ENCODE measurements around the gene OR51M1.
A peak's percentile ranks its signal among the peaks of the same experiment; 100 is the strongest.

The OR51M1 gene

DNA sequence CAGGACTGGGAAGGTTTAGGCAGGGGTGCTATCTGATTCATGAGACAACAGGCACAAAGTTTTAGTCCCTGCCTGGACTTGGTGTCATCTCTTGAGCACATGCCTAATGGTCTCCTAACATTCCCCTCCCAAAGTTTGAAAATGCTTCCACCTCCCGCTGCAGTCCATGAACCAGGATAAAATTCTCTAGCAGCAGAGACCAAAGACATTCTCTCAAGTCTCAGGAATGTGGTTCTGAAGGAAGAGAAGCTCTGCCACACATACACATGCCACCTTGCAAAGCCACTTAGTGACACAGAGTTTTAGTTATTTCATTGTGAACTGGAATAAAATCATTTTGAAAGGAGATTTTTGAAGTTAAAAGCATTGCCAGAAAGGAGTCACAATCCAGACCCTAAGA, 16.8 kb upstream of the OR51M1 start:
- TF ChIP-seq, protein P1, sequence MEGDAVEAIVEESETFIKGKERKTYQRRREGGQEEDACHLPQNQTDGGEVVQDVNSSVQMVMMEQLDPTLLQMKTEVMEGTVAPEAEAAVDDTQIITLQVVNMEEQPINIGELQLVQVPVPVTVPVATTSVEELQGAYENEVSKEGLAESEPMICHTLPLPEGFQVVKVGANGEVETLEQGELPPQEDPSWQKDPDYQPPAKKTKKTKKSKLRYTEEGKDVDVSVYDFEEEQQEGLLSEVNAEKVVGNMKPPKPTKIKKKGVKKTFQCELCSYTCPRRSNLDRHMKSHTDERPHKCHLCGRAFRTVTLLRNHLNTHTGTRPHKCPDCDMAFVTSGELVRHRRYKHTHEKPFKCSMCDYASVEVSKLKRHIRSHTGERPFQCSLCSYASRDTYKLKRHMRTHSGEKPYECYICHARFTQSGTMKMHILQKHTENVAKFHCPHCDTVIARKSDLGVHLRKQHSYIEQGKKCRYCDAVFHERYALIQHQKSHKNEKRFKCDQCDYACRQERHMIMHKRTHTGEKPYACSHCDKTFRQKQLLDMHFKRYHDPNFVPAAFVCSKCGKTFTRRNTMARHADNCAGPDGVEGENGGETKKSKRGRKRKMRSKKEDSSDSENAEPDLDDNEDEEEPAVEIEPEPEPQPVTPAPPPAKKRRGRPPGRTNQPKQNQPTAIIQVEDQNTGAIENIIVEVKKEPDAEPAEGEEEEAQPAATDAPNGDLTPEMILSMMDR (IDR thresholded peaks at IDR 0.05; ENCODE audit: extremely low read depth, missing control alignments): no peak
- DNase-seq (ENCODE audit: low spot score): no peak

DNA sequence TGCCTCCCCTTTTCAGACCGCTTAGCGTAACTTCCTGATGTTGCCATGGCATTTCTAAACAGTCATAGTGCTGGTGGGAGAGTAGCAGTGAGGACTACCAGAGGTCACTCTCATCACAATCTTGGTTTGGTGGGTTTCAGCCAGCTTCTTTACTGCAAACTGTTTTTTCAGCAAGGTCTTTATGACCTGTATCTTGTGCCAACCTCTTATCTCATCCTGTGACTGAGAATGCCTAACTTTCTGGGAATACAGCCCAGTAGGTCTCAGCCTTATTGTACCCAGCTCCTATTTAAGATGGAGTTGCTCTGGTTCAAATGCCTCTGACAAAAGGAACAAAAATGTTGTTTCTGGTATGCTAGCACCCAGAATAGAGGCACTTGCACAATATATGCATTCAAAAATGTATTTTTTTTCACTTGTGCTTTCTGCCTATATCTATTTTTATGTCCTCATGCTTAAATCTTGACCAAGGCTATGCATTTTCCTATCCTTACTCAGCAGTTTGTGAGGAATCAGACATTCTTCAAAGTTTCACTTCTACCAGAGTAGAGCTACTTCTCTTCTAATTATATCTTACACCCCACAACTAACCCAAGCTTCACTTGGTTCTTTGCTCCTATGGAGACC, 16.1 kb upstream of the OR51M1 start:
- no peak for DNase-seq (ENCODE audit: low spot score)
- TF ChIP-seq, protein P1 (IDR thresholded peaks at IDR 0.05; ENCODE audit: extremely low read depth, missing control alignments): no peak

DNA sequence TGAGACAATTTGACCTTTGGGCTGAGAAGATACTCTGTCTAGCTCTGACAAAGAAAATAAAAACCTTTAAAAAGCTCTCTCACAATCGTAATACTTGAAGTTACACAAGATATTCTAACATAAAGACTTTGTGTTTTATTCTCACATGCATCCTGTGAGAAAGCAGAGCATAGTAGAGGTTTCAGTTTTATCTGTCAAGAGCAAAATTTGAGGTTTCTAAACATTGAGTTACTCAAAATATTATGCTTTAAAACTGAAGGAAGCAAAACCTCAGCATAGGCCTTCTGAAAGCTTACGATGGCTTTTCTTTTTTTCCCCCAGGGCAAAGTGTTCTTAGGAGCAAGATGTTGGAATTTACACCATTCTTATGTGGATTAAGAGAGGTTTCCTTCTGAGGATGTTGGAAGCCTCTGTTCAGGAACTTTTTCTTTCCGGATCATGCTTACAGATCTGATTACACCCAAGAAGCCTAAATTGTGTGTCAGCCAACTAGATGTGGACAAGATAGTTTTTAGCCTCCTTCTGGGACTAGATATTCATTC, 15.0 kb upstream of the OR51M1 start:
- DNase-seq (ENCODE audit: low spot score): no peak
- TF ChIP-seq, protein P1 (IDR thresholded peaks at IDR 0.05; ENCODE audit: extremely low read depth, missing control alignments): no peak

DNA sequence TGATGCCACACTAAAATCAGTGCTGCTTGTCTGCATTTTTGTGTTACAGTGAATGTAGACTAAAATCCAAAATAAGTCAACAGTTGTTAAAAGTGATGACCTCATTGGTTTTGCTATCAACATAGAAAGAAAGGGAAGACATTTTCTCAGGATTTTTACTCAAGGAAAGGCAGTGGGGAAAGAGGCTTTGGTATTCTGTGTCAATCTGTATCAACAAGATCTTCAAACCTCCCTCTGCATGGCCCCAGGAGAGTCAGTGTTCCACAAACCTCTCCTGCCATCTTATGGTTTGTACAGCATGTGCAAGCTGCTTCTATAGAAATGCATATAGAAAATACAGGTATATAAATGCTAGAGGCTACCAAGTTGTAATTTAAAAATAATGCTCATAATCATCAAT, 13.8 kb upstream of the OR51M1 start:
- peak; percentile 17 for DNase-seq (ENCODE audit: low spot score)
- TF ChIP-seq, protein P1 (IDR thresholded peaks at IDR 0.05; ENCODE audit: extremely low read depth, missing control alignments): peak; percentile 13

DNA sequence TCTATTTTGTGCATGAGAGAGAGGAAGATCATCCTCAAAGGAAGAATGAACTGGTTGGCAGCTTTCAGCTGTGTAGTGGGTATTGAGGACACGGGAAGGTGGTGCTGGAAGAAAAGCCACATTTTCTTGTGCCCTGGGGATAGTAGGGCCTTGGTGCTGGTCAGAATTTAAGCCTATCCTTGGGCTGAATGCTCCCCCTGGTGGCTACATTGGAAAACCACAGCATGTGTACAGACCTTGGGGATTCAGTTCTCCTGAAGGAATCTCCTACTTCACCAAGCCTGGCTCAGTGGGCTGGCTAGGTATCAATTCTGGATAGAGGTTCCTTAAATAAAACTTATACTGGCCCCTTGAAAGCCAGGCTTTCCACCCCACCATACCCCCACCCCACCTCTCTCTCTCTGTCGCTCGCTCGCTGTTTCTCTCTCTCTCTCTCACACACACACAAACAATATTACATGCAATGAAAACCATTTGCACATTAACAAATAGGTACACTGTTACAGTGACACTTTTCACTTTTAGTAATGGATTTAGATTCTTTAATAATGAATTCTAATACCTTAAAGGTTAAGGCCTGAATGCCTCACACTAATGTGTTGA, 2.8 kb upstream of the OR51M1 start:
- TF ChIP-seq, protein P1 (IDR thresholded peaks at IDR 0.05; ENCODE audit: extremely low read depth, missing control alignments): peak; percentile 63
- DNase-seq (ENCODE audit: low spot score): peak; percentile 52

DNA sequence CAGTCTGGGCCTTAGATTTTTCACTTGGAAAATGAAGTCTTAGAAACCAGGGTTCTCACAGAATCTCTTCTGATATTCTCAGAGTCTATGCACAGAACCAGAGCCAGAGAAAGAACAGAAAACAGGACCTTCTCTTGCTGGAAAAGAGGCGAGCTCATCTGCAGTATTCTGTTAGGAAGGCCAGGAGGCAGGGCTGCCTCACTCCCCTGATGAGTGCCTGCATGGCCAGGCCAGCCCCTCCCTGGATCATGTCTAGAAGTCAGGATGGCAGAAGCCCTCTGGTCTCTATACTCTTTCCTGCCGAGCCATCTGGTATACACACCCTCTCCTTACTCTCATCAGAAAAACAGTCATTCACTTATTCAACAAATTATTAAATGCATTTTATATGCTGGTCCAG, 723 bp downstream of the OR51M1 start:
- TF ChIP-seq, protein P1 (IDR thresholded peaks at IDR 0.05; ENCODE audit: extremely low read depth, missing control alignments): no peak

DNA sequence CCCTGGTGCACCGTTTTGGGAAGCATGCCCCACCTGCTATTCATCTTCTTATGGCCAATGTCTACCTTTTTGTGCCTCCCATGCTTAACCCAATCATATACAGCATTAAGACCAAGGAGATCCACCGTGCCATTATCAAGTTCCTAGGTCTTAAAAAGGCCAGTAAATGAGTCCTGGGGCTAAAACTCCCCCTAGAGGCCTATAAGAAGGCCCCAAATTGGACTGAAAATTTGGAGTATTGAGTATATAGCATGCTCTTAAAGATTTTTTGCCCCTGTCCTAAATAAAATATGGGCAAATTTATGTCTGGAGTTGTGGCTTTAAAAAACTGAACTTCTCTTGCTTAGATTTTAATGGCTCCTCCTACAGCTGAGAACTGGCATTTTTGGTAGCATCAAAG, 6.6 kb downstream of the OR51M1 start:
- DNase-seq (ENCODE audit: low spot score): no peak
- TF ChIP-seq, protein P1 (IDR thresholded peaks at IDR 0.05; ENCODE audit: extremely low read depth, missing control alignments): no peak

More for the DNA sequence above, 723 bp downstream of the OR51M1 start:
- DNase-seq (ENCODE audit: low spot score): no peak
